Glutamatergic neuron (in vitro differentiated cells): ENCODE results near the gene ARHGEF19. TPM values are rescaled to one million over a fixed set of nuclear protein-coding genes. Genes with fewer than 3 reads are reported as not detected.
A peak's percentile ranks its signal among the peaks of the same experiment; 100 is the strongest.

Experiments
- DNase-seq: peaks from one replicate; pipeline ENCODE4 v3.0.0; 2022
- H3K27ac Mint-ChIP-seq: one replicate; pipeline ENCODE4 v1.8.0; 2020; ENCODE audit warnings: mild to moderate bottlenecking, mixed read lengths, inconsistent platforms; ENCODE audit not compliant: unreplicated experiment
- H3K27me3 Mint-ChIP-seq: one replicate; pipeline ENCODE4 v1.8.0; 2020; ENCODE audit warnings: mild to moderate bottlenecking, moderate library complexity, mixed read lengths, inconsistent platforms; ENCODE audit not compliant: unreplicated experiment
- H3K36me3 Mint-ChIP-seq: one replicate; pipeline ENCODE4 v1.8.0; 2020; ENCODE audit warnings: mild to moderate bottlenecking, mixed read lengths, inconsistent platforms; ENCODE audit not compliant: unreplicated experiment
- H3K4me1 Mint-ChIP-seq: one replicate; pipeline ENCODE4 v1.8.0; 2020; ENCODE audit warnings: mild to moderate bottlenecking, low read depth, mixed read lengths, inconsistent platforms; ENCODE audit not compliant: unreplicated experiment
- H3K4me3 Mint-ChIP-seq: one replicate; pipeline ENCODE4 v1.8.0; 2020; ENCODE audit warnings: mild to moderate bottlenecking, mixed read lengths, inconsistent platforms; ENCODE audit not compliant: unreplicated experiment
- H3K9me3 Mint-ChIP-seq: one replicate; pipeline ENCODE4 v1.8.0; 2020; ENCODE audit warnings: mild to moderate bottlenecking, moderate library complexity, mixed read lengths, inconsistent platforms; ENCODE audit not compliant: unreplicated experiment
- CTCF ChIP-seq: fragments of 200-600 bp; sonication (generic); IDR thresholded peaks from one replicate; pipeline ENCODE4 v1.5.0; 2021; ENCODE audit not compliant: partially characterized antibody, unreplicated experiment
- total RNA-seq: library from RNA; stranded (reverse); fragmentation: NEBNext Ultra II Directional; extraction: Animal tissue kit (Norgen Biotek cat#: 25700); gene quantifications from one replicate; pipeline ENCODE4 v1.2.1, GENCODE V29; 2021; ENCODE audit not compliant: unreplicated experiment

The ARHGEF19 gene
- total RNA-seq, 1 donor from 2014 or later, result 3.4 TPM

- peaks cover 4% of the 10 kb centered on the region for H3K9me3 Mint-ChIP-seq
- no peaks in the 10 kb centered on the region for H3K36me3 Mint-ChIP-seq
- H3K4me1 Mint-ChIP-seq, result peaks cover 5% of the 10 kb centered on the region
- H3K27me3 Mint-ChIP-seq, result peaks cover 2% of the 10 kb centered on the region
- TF ChIP-seq CTCF, result no peak
- DNase-seq, result peak; percentile 66
- no peak overlapping the region for H3K4me3 Mint-ChIP-seq
- H3K27ac Mint-ChIP-seq, result no peak overlapping the region
Measured at GRCh38 chr1:16151196-16151994, 61.1 kb downstream of the ARHGEF19 start.

DNA sequence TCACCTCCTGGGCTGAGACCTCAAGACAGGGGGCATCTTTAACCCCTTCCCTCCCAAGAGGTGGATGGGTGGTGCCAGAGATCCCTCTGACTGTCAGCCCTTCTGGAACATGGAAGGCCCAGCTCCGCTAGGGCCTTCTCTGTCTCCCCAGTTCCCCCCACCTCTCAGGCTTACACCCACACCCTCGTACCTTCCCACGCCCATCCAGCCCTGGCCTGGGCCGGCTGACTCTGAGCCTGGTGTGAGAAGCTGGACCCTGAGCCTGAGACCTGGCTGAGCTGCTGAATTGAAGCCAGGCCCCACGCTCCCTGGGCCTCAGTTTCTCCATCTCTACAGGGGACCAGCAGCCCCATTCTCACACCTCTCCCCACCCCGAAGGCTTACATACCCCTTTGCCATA is 61.9 kb downstream of the ARHGEF19 start:
- H3K36me3 Mint-ChIP-seq, result no peaks in the 10 kb centered on the region
- no peak for DNase-seq
- H3K9me3 Mint-ChIP-seq, result peaks cover 4% of the 10 kb centered on the region
- no peak for TF ChIP-seq CTCF
- no peak overlapping the region for H3K27ac Mint-ChIP-seq
- no peaks in the 10 kb centered on the region for H3K27me3 Mint-ChIP-seq
- no peak overlapping the region for H3K4me3 Mint-ChIP-seq
- H3K4me1 Mint-ChIP-seq, result peaks cover 5% of the 10 kb centered on the region

- H3K27ac Mint-ChIP-seq, result no peak overlapping the region
- H3K36me3 Mint-ChIP-seq, result no peaks in the 10 kb centered on the region
- no peak for DNase-seq
- H3K4me1 Mint-ChIP-seq, result peaks cover 5% of the 10 kb centered on the region
- no peak for TF ChIP-seq CTCF
- no peak overlapping the region for H3K4me3 Mint-ChIP-seq
- H3K27me3 Mint-ChIP-seq, result no peaks in the 10 kb centered on the region
- H3K9me3 Mint-ChIP-seq, result peaks cover 4% of the 10 kb centered on the region
Measured at GRCh38 chr1:16149702-16150488, 62.6 kb downstream of the ARHGEF19 start.

DNA sequence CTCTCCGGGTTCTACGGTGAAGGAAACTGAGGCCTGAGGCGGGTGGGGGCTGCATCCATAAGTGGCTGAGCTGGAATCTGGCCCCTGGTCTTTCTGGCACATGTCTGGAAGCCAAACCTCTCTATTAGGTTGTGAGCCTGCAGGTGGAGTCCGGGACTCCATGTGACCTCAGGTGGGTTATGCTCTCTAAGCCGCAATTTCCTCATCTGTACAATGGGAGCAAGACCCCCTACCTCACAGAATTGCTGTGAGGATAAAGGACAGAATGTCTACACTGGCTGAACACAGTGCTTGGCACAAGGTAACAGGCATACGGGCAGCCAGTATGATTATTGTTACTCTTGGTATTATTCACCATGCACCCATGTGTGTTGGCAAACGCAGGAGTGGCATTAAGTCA is 63.3 kb downstream of the ARHGEF19 start:
- Mint-ChIP-seq H3K27me3 (no peaks in the 10 kb centered on the region), H3K36me3 (no peaks in the 10 kb centered on the region), H3K9me3 (peaks cover 4% of the 10 kb centered on the region), H3K27ac (no peak overlapping the region), H3K4me3 (no peak overlapping the region), H3K4me1 (peaks cover 5% of the 10 kb centered on the region)
- TF ChIP-seq CTCF, result no peak
- DNase-seq, result no peak
